GM19467 (cell line): ENCODE measurements around the gene KLK1.
"Not testable (repeated sequence)": the region's sequence is repeated elsewhere in the genome, so short reads cannot be mapped to it uniquely, and the experiment has no call there.

ENCODE experiments used
- ATAC-seq: cut with Tn5 transposase; IDR thresholded peaks from one replicate; pipeline ENCODE4 v1.9.1; 2021; ENCODE audit warnings: mild to moderate bottlenecking, moderate library complexity; ENCODE audit not compliant: unreplicated experiment

The KLK1 gene

DNA sequence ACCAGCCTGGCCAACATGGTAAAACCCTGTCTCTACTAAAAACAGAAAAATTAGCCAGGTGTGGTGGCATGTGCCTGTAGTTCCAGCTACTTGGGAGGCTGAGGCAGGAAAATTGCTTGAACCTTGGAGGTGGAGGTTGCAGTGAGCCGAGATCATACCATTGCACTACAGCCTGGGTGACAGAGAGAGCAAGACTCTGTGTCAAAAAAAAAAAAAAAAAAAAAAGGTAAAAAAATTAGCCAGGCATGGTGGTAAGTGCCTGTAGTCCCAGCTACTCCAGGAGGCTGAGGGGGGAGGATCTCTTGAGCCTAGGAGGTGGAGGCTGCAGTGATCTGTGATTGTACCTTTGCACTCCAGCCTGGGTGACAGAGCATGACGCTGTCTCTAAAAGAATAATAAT lies 53.4 kb downstream of the KLK1 start, which contains the start of gene GPR32:
GPR32 (plus strand) TSS at position 301 of the 400 bp plus-strand sequence. CDS start 137 bp downstream, outside the sequence.
- ATAC-seq: not testable (repeated sequence)
